HepG2 (cell line): ENCODE results near the gene SNED1. TPM values are rescaled to one million over a fixed set of nuclear protein-coding genes. Genes with fewer than 3 reads are reported as not detected.
A peak's percentile ranks its signal among the peaks of the same experiment; 100 is the strongest.

ENCODE experiments used
- ATAC-seq: fragments of 200-7000 bp; cut with Tn5 transposase; 3 replicates; pipeline ENCODE4 v1.9.1; 2020; ENCODE audit warnings: mild to moderate bottlenecking, moderate library complexity
- BruUV-seq: library from RNA; stranded (reverse); fragments of 400-500 nt; replicated peaks from 2 replicates; lab custom pipeline; 2021; lab: Mats Ljungman, UMichigan
- CTCF ChIA-PET: fragments of 300-600 bp; formaldehyde crosslinking; extraction: SDS; loops from one replicate; lab custom pipeline; 2021; ENCODE audit warnings: low total read pairs, inconsistent platforms, low intra/inter-chr PET ratio; lab: Yijun Ruan, JAX
- POLR2A ChIA-PET: fragments of 350-600 bp; sonication (Branson Sonifier 250); formaldehyde crosslinking; loops from one replicate; lab custom pipeline; 2020; ENCODE audit warnings: antibody characterized with exemption, inconsistent platforms; lab: Yijun Ruan, JAX
- DNase-seq: peaks from one replicate; pipeline ENCODE4 v3.0.0-alpha.2; 2015; ENCODE audit warnings: low spot score
- FAIRE-seq: peaks from 3 replicates; lab custom pipeline; 2011; peaks lifted over from hg19 to GRCh38; lab: Jason Lieb, UNC
- H2AFZ ChIP-seq: one replicate; pipeline ENCODE4 v1.6.1; 2011; ENCODE audit warnings: low read length, inconsistent platforms
- H3K27ac ChIP-seq: fragments of 300-600 bp; 3 replicates; pipeline ENCODE4 v1.8.0; 2011; ENCODE audit warnings: mixed run types, mild to moderate bottlenecking, mixed read lengths, low read length, inconsistent platforms; ENCODE audit not compliant: insufficient read depth; ENCODE audit errors: extremely low read length
- H3K27me3 ChIP-seq, 2 experiments: fragments of 200-600 bp in 1 of 2; 2 replicates in 1 of 2; 3 replicates in 1 of 2; pipeline versions ENCODE4 v1.6.0 to v1.8.0; 2011; ENCODE audit warnings: low read length in 2 of 2, mild to moderate bottlenecking in 2 of 2, moderate library complexity in 2 of 2, inconsistent platforms in 1 of 2; ENCODE audit not compliant: insufficient read depth in 2 of 2, control insufficient read depth in 1 of 2
- H3K36me3 ChIP-seq, 2 experiments: fragments of 200-600 bp in 1 of 2; replicated peaks in 1 of 2; 2 replicates in 1 of 2; 3 replicates in 1 of 2; pipeline versions ENCODE4 v1.5.1 to v1.8.0; 2011; ENCODE audit warnings: low read length in 2 of 2, inconsistent platforms in 1 of 2; ENCODE audit not compliant: insufficient read depth in 2 of 2, control insufficient read depth in 1 of 2
- H3K4me1 ChIP-seq: 2 replicates; pipeline ENCODE4 v1.5.1; 2012; ENCODE audit warnings: low read length, inconsistent platforms; ENCODE audit not compliant: insufficient read depth
- H3K4me2 ChIP-seq: 2 replicates; pipeline ENCODE4 v1.6.0; 2011; ENCODE audit warnings: low read depth, low read length, inconsistent platforms
- H3K4me3 ChIP-seq, 3 experiments: fragments of 200-600 bp in 1 of 3; sonication (generic), shearing (Covaris generic) in 1 of 3; replicated peaks in 1 of 3; 2 replicates each; pipeline ENCODE4 v1.5.1; 2011 to 2016; ENCODE audit warnings: low read length in 3 of 3, inconsistent platforms in 2 of 3, low read depth in 2 of 3, mild to moderate bottlenecking in 2 of 3, control low read depth in 1 of 3, mixed read lengths in 1 of 3; ENCODE audit not compliant: insufficient read depth in 1 of 3
- H3K79me2 ChIP-seq: one replicate; pipeline ENCODE4 v1.6.1; 2011; ENCODE audit warnings: low read length, inconsistent platforms; ENCODE audit not compliant: insufficient read depth
- H3K9ac ChIP-seq: 2 replicates; pipeline ENCODE4 v1.6.0; 2011; ENCODE audit warnings: mild to moderate bottlenecking, low read depth, low read length, inconsistent platforms; ENCODE audit not compliant: insufficient read depth
- H3K9me3 ChIP-seq: 2 replicates; pipeline ENCODE4 v1.5.1; 2012; ENCODE audit warnings: mild to moderate bottlenecking, low read length
- H4K20me1 ChIP-seq: 2 replicates; pipeline ENCODE4 v1.6.0; 2011; ENCODE audit warnings: inconsistent platforms, mild to moderate bottlenecking, low read length, moderate library complexity; ENCODE audit not compliant: insufficient read depth
- ATF7-NPFF ChIP-seq: sonication (generic); formaldehyde crosslinking; IDR thresholded peaks from 2 replicates; pipeline ENCODE4 v1.8.1; 2023; ENCODE audit warnings: mild to moderate bottlenecking, low read depth, missing genetic modification reagents, moderate library complexity
- MTF1 ChIP-seq: sonication (generic); formaldehyde crosslinking; IDR thresholded peaks from 2 replicates; pipeline ENCODE4 v1.5.0; 2020; ENCODE audit warnings: missing genetic modification reagents
- REPIN1 ChIP-seq: sonication (generic); formaldehyde crosslinking; IDR thresholded peaks from 2 replicates; pipeline ENCODE4 v1.8.0; 2022; ENCODE audit warnings: missing genetic modification reagents, low read depth, mild to moderate bottlenecking, borderline replicate concordance
- ZNF430 ChIP-seq: sonication (generic); formaldehyde crosslinking; IDR thresholded peaks from 2 replicates; pipeline ENCODE4 v1.9.0; 2021; ENCODE audit warnings: mild to moderate bottlenecking, missing genetic modification reagents
- ZNF460 ChIP-seq: sonication (generic); formaldehyde crosslinking; IDR thresholded peaks from 2 replicates; pipeline ENCODE4 v1.5.1; 2020; ENCODE audit warnings: missing genetic modification reagents, mild to moderate bottlenecking, borderline replicate concordance
- WGBS: methylation state at CpG from one replicate; pipeline ENCODE4 v1.1.6; 2017; ENCODE audit warnings: low lambda C conversion rate; 5-methylcytosine and 5-hydroxymethylcytosine counted together
- in situ Hi-C: cut with HindIII; loops from 2 replicates; pipeline ENCODE4 v1.10.0; 2017; ENCODE audit warnings: low pct_unique_long_range_greater_than_20kb; ENCODE audit not compliant: extremely low pct_ligation_motif_present
- intact Hi-C: fragments of 100-400 bp; cut with micrococcal nuclease; formaldehyde crosslinking; loops from one replicate; pipeline ENCODE4 v1.10.0; 2022; ENCODE audit not compliant: unreplicated experiment
- polyA plus RNA-seq, 8 experiments: library from polyadenylated mRNA; depleted of rRNA in 3 of 8; stranded (reverse) in 7 of 8; unstranded in 1 of 8; fragments of >200 nt; fragmentation: Illumina TruSeq in 4 of 8; extraction: Trizol in 4 of 8; gene quantifications; 2 replicates each; pipeline versions ENCODE4 v1.2.1 to v1.2.3, GENCODE V29; 2011 to 2016; ENCODE audit warnings: low read depth in 4 of 8, missing spikeins in 1 of 8, mixed read lengths in 1 of 8; ENCODE audit not compliant: insufficient read depth in 1 of 8
- total RNA-seq, 5 experiments: library from RNA; depleted of rRNA; stranded (reverse); fragments of >200 nt; fragmentation: Illumina TruSeq; extraction: Trizol; gene quantifications; 2 replicates each; pipeline ENCODE4 v1.2.3, GENCODE V29; 2016; ENCODE audit warnings: low read depth in 1 of 5
- TF ChIP-seq, protein P1 (sequence below): sonication (generic); formaldehyde crosslinking; IDR thresholded peaks from 2 replicates; pipeline ENCODE4 v1.4.0; 2020; ENCODE audit warnings: missing genetic modification reagents
- TF ChIP-seq, protein P2 (sequence below): fragments of 450-650 bp; IDR thresholded peaks from 2 replicates; pipeline ENCODE4 v1.6.1; 2016

Gene SNED1
- total and polyA plus RNA-seq, 2 of the 13 experiments (the other 11 are each of a cell fraction or from before 2014, with no cell fraction given): 0.15 to 0.65 TPM

DNA sequence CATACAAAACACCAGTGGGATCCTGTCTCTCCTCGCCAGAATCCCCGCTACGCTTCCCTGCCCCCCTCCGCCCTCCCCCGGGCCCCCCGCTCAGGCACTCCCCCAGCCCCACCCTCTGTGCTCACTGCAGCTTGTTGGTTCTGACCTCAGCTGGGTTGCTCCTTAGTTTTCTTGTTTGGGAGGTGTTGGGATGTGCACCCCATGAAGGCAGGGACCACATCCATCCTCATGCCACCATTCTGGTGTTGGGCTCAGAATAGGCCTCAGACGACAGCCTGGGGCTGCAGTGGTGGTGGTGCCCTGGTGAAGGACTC lies 4.6 kb downstream of the SNED1 start (continued):
- TF ChIP-seq ATF7-NPFF (CRISPR knock-in tag) (no peak), ZNF430 (CRISPR knock-in tag) (no peak), MTF1 (no peak), ZNF460 (CRISPR knock-in tag) (no peak)
- TF ChIP-seq, protein P1, sequence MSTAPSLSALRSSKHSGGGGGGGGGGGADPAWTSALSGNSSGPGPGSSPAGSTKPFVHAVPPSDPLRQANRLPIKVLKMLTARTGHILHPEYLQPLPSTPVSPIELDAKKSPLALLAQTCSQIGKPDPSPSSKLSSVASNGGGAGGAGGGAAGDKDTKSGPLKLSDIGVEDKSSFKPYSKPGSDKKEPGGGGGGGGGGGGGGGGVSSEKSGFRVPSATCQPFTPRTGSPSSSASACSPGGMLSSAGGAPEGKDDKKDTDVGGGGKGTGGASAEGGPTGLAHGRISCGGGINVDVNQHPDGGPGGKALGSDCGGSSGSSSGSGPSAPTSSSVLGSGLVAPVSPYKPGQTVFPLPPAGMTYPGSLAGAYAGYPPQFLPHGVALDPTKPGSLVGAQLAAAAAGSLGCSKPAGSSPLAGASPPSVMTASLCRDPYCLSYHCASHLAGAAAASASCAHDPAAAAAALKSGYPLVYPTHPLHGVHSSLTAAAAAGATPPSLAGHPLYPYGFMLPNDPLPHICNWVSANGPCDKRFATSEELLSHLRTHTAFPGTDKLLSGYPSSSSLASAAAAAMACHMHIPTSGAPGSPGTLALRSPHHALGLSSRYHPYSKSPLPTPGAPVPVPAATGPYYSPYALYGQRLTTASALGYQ (CRISPR knock-in tag): no peak

DNA sequence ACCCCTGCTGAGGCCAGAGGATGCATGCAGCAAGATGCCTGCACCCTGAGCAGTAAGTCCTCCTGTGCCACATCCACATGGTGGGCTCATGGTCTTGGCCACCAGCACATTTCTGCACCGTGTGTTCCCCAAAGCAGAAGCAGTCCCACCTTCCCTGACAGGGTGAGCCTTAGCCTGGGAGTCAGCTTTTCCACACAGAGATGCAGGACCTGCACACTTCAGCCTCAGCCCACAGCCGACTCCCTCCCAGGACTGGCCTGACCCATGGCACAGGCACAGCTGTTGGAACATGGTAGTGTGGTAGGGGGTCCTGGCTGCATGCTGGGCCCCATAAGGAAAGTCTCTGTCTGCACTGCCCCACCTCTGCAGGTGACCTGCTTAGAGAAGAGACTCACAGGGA lies 5.0 kb downstream of the SNED1 start:
- CTCF ChIA-PET: no interaction called here
- peaks cover 24% of the 10 kb centered on the region for H3K4me1 ChIP-seq
- peaks cover 5% of the 10 kb centered on the region; the same call in 1 of the 2 replicates for H3K9me3 ChIP-seq
- FAIRE-seq (no peak), ATAC-seq (no peak), DNase-seq (no peak)
- POLR2A ChIA-PET: no interaction called here
- no peak overlapping the region for H3K9ac ChIP-seq
- H3K79me2 ChIP-seq: no peaks in the 10 kb centered on the region
- H3K27me3 ChIP-seq: peaks cover 0 to 18% of the 10 kb centered on the region in 2 experiments; a peak in 4 of 5 replicates
- BruUV-seq: no TSS peak
- 67% methylated on average over 1 of the region's 2 CpGs for WGBS
- no peak overlapping the region for H3K4me2 ChIP-seq
- no peak for TF ChIP-seq REPIN1 (CRISPR knock-in tag)
- TF ChIP-seq, protein P2, sequence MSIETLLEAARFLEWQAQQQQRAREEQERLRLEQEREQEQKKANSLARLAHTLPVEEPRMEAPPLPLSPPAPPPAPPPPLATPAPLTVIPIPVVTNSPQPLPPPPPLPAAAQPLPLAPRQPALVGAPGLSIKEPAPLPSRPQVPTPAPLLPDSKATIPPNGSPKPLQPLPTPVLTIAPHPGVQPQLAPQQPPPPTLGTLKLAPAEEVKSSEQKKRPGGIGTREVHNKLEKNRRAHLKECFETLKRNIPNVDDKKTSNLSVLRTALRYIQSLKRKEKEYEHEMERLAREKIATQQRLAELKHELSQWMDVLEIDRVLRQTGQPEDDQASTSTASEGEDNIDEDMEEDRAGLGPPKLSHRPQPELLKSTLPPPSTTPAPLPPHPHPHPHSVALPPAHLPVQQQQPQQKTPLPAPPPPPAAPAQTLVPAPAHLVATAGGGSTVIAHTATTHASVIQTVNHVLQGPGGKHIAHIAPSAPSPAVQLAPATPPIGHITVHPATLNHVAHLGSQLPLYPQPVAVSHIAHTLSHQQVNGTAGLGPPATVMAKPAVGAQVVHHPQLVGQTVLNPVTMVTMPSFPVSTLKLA: peak; percentile 80
- H2AFZ ChIP-seq: no peak overlapping the region
- intact Hi-C loops: no loop called here
- H3K36me3 ChIP-seq: no peaks in the 10 kb centered on the region
- H3K4me3 ChIP-seq: no peak overlapping the region
- in situ Hi-C loops: no loop called here
- H4K20me1 ChIP-seq: no peaks in the 10 kb centered on the region
- no peak overlapping the region for H3K27ac ChIP-seq
